GM19351 (cell line): ENCODE results near the gene TMEM178B.
"Not testable (repeated sequence)": the region's sequence is repeated elsewhere in the genome, so short reads cannot be mapped to it uniquely, and the experiment has no call there.

Experiments used
- ATAC-seq: cut with Tn5 transposase; IDR thresholded peaks from one replicate; pipeline ENCODE4 v1.9.1; 2021; ENCODE audit warnings: mild to moderate bottlenecking, moderate library complexity; ENCODE audit not compliant: unreplicated experiment

The TMEM178B gene

GRCh38 chr7:141370650-141371049 lies 296.8 kb downstream of the TMEM178B start:
- ATAC-seq = no peak

- ATAC-seq = no peak
Observed at GRCh38 chr7:141374425-141374824, 300.6 kb downstream of the TMEM178B start.

- ATAC-seq = no peak
Observed at GRCh38 chr7:141375442-141375841, 301.6 kb downstream of the TMEM178B start.

GRCh38 chr7:141377906-141378305 lies 304.0 kb downstream of the TMEM178B start:
- no peak for ATAC-seq

- ATAC-seq = no peak
Observed at GRCh38 chr7:141378405-141378804, 304.5 kb downstream of the TMEM178B start.

- ATAC-seq = no peak
Observed at GRCh38 chr7:141381794-141382427, 308.0 kb downstream of the TMEM178B start.

GRCh38 chr7:141383356-141383755 lies 309.5 kb downstream of the TMEM178B start:
- ATAC-seq = not testable (repeated sequence)

- no peak for ATAC-seq
Observed at GRCh38 chr7:141386881-141387280, 313.0 kb downstream of the TMEM178B start.

- no peak for ATAC-seq
Observed at GRCh38 chr7:141387521-141388217, 313.8 kb downstream of the TMEM178B start.

GRCh38 chr7:141389140-141389796 lies 315.4 kb downstream of the TMEM178B start:
- ATAC-seq = no peak

GRCh38 chr7:141390339-141390738 lies 316.5 kb downstream of the TMEM178B start:
- no peak for ATAC-seq

GRCh38 chr7:141393056-141393455 lies 319.2 kb downstream of the TMEM178B start:
- ATAC-seq = no peak

GRCh38 chr7:141397236-141398163 lies 323.6 kb downstream of the TMEM178B start:
- no peak for ATAC-seq

GRCh38 chr7:141400356-141400755 lies 326.5 kb downstream of the TMEM178B start:
- ATAC-seq = no peak

- ATAC-seq = no peak
Observed at GRCh38 chr7:141402277-141402996, 328.6 kb downstream of the TMEM178B start.

GRCh38 chr7:141403846-141404245 lies 330.0 kb downstream of the TMEM178B start:
- not testable (repeated sequence) for ATAC-seq

GRCh38 chr7:141406347-141406746 lies 332.5 kb downstream of the TMEM178B start:
- ATAC-seq = no peak

- no peak for ATAC-seq
Observed at GRCh38 chr7:141407893-141408292, 334.0 kb downstream of the TMEM178B start.

- no peak for ATAC-seq
Observed at GRCh38 chr7:141408440-141408839, 334.6 kb downstream of the TMEM178B start.

GRCh38 chr7:141409219-141409618 lies 335.4 kb downstream of the TMEM178B start:
- no peak for ATAC-seq
